MM.1S (cell line): Measurements from ENCODE around the gene YEATS2.

Source experiments
- EZH2 ChIP-seq: fragments of 300-600 bp; sonication (generic); optimal IDR thresholded peaks from 2 replicates; pipeline ENCODE3; 2017; ENCODE audit warnings: low read depth, mild to moderate bottlenecking, antibody characterized with exemption, low read length, mixed read lengths
- EZH2phosphoT487 ChIP-seq: fragments of 300-600 bp; sonication (generic); IDR thresholded peaks from 2 replicates; pipeline ENCODE4 v1.6.1; 2018; ENCODE audit warnings: antibody characterized with exemption, low read length
- TF ChIP-seq, protein P1 (sequence below): fragments of 300-600 bp; sonication (generic); IDR thresholded peaks from 2 replicates; pipeline ENCODE4 v1.5.1; 2016; ENCODE audit warnings: antibody characterized with exemption, low read length, mixed read lengths

DNA sequence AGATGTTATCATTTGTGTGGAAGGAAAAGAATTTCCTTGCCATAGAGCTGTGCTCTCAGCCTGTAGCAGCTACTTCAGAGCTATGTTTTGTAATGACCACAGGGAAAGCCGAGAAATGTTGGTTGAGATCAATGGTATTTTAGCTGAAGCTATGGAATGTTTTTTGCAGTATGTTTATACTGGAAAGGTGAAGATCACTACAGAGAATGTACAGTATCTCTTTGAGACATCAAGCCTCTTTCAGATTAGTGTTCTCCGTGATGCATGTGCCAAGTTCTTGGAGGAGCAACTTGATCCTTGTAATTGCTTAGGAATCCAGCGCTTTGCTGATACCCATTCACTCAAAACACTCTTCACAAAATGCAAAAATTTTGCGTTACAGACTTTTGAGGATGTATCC is 47.0 kb upstream of the YEATS2 start:
- TF ChIP-seq, protein P1, sequence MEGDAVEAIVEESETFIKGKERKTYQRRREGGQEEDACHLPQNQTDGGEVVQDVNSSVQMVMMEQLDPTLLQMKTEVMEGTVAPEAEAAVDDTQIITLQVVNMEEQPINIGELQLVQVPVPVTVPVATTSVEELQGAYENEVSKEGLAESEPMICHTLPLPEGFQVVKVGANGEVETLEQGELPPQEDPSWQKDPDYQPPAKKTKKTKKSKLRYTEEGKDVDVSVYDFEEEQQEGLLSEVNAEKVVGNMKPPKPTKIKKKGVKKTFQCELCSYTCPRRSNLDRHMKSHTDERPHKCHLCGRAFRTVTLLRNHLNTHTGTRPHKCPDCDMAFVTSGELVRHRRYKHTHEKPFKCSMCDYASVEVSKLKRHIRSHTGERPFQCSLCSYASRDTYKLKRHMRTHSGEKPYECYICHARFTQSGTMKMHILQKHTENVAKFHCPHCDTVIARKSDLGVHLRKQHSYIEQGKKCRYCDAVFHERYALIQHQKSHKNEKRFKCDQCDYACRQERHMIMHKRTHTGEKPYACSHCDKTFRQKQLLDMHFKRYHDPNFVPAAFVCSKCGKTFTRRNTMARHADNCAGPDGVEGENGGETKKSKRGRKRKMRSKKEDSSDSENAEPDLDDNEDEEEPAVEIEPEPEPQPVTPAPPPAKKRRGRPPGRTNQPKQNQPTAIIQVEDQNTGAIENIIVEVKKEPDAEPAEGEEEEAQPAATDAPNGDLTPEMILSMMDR = no peak
- TF ChIP-seq EZH2 (no peak), EZH2phosphoT487 (no peak)
